Liver (tissue), 9 donors: ENCODE results near the gene KRT86. TPM values are rescaled to one million over a fixed set of nuclear protein-coding genes. Genes with fewer than 3 reads are reported as not detected.

ENCODE experiments used
- DNase-seq: peaks from one replicate; pipeline ENCODE4 v3.0.0-alpha.2; 2017; ENCODE audit warnings: low spot score
- H3K27ac ChIP-seq, 2 donors: one replicate each; pipeline ENCODE4 v1.7.0; 2013; ENCODE audit warnings: inconsistent platforms in 2 of 2, low read length in 2 of 2, control low read depth in 1 of 2, low read depth in 1 of 2, mild to moderate bottlenecking in 1 of 2
- H3K27me3 ChIP-seq, 4 donors: one replicate each; pipeline versions ENCODE4 v1.6.1 to v1.7.0; 2013; ENCODE audit warnings: low read length in 3 of 4, inconsistent platforms in 1 of 4, mild to moderate bottlenecking in 1 of 4, moderate library complexity in 1 of 4; ENCODE audit not compliant: control insufficient read depth in 4 of 4, insufficient read depth in 4 of 4
- H3K36me3 ChIP-seq, 4 donors: one replicate each; pipeline versions ENCODE4 v1.6.1 to v1.7.0; 2013; ENCODE audit warnings: low read length in 3 of 4, mild to moderate bottlenecking in 3 of 4, low read depth in 1 of 4, moderate library complexity in 1 of 4; ENCODE audit not compliant: control insufficient read depth in 4 of 4, insufficient read depth in 3 of 4
- H3K4me1 ChIP-seq, 4 donors: one replicate each; pipeline versions ENCODE4 v1.6.1 to v1.7.0; 2013; ENCODE audit warnings: low read length in 3 of 4, mild to moderate bottlenecking in 3 of 4, moderate library complexity in 1 of 4; ENCODE audit not compliant: control insufficient read depth in 4 of 4, insufficient read depth in 4 of 4
- H3K4me3 ChIP-seq, 3 donors: one replicate each; pipeline versions ENCODE4 v1.6.1 to v1.7.0; 2013; ENCODE audit warnings: low read length in 3 of 3, control low read depth in 1 of 3, low read depth in 1 of 3, mild to moderate bottlenecking in 1 of 3
- H3K9ac ChIP-seq, 2 donors: one replicate each; pipeline ENCODE4 v1.7.0; 2013; ENCODE audit warnings: low read length in 2 of 2, mild to moderate bottlenecking in 2 of 2, moderate library complexity in 2 of 2, control low read depth in 1 of 2, low read depth in 1 of 2
- H3K9me3 ChIP-seq, 4 donors: one replicate each; pipeline versions ENCODE4 v1.6.1 to v1.7.0; 2013; ENCODE audit warnings: low read length in 3 of 4; ENCODE audit not compliant: control insufficient read depth in 4 of 4
- ATF3 ChIP-seq: IDR thresholded peaks from 2 replicates; pipeline ENCODE4 v1.6.1; 2016; ENCODE audit warnings: antibody characterized with exemption
- CTCF ChIP-seq: fragments of 150-350 bp; IDR thresholded peaks from 2 replicates; pipeline ENCODE4 v1.5.1; 2017; ENCODE audit warnings: improper control_type of control experiment, low read depth, low read length; ENCODE audit not compliant: missing input control
- EGR1 ChIP-seq, 2 donors: IDR thresholded peaks; 2 replicates each; pipeline ENCODE4 v1.6.1; 2016 to 2018; ENCODE audit warnings: antibody characterized with exemption in 2 of 2, low read depth in 2 of 2
- FOXA1 ChIP-seq: IDR thresholded peaks from 2 replicates; pipeline ENCODE4 v1.6.1; 2016; ENCODE audit warnings: antibody characterized with exemption
- FOXA2 ChIP-seq: IDR thresholded peaks from 2 replicates; pipeline ENCODE4 v1.6.1; 2016; ENCODE audit warnings: antibody characterized with exemption
- GABPA ChIP-seq, 2 donors: IDR thresholded peaks in 1 of 2; conservative IDR thresholded peaks in 1 of 2; 2 replicates each; pipeline ENCODE4 v1.6.1; 2016; ENCODE audit warnings: antibody characterized with exemption in 2 of 2, mild to moderate bottlenecking in 1 of 2, moderate library complexity in 1 of 2
- HNF4A ChIP-seq, 2 donors: conservative IDR thresholded peaks; 2 replicates each; pipeline ENCODE4 v1.6.1; 2016; ENCODE audit warnings: antibody characterized with exemption in 2 of 2, mild to moderate bottlenecking in 2 of 2
- HNF4G ChIP-seq: IDR thresholded peaks from 2 replicates; pipeline ENCODE4 v1.6.1; 2016; ENCODE audit warnings: antibody characterized with exemption
- JUND ChIP-seq, 2 donors: IDR thresholded peaks; 2 replicates each; pipeline ENCODE4 v1.6.1; 2016; ENCODE audit warnings: antibody characterized with exemption in 2 of 2
- MAX ChIP-seq: IDR thresholded peaks from 2 replicates; pipeline ENCODE4 v1.6.1; 2016; ENCODE audit warnings: antibody characterized with exemption
- NR2F2 ChIP-seq: IDR thresholded peaks from 2 replicates; pipeline ENCODE4 v1.6.1; 2016; ENCODE audit warnings: antibody characterized with exemption
- RAD21 ChIP-seq, 2 donors: IDR thresholded peaks; 2 replicates each; pipeline ENCODE4 v1.6.1; 2016; ENCODE audit warnings: antibody characterized with exemption in 2 of 2, mild to moderate bottlenecking in 2 of 2
- RXRA ChIP-seq, 2 donors: IDR thresholded peaks; 2 replicates each; pipeline ENCODE4 v1.6.1; 2017 to 2018; ENCODE audit warnings: antibody characterized with exemption in 2 of 2, mild to moderate bottlenecking in 1 of 2
- SP1 ChIP-seq: IDR thresholded peaks from 2 replicates; pipeline ENCODE4 v1.6.1; 2018; ENCODE audit warnings: antibody characterized with exemption, mild to moderate bottlenecking
- TAF1 ChIP-seq: conservative IDR thresholded peaks from 2 replicates; pipeline ENCODE4 v1.6.1; 2016; ENCODE audit warnings: antibody characterized with exemption, mild to moderate bottlenecking
- YY1 ChIP-seq: IDR thresholded peaks from 2 replicates; pipeline ENCODE4 v1.6.1; 2016; ENCODE audit warnings: antibody characterized with exemption, mild to moderate bottlenecking
- ZBTB33 ChIP-seq: IDR thresholded peaks from 2 replicates; pipeline ENCODE4 v1.6.1; 2016; ENCODE audit warnings: antibody characterized with exemption
- WGBS: extraction: QIAGEN DNeasy Blood & Tissue Kit; methylation state at CpG from one replicate; pipeline ENCODE4 v1.1.7; 2013; 5-methylcytosine and 5-hydroxymethylcytosine counted together
- polyA plus RNA-seq, 2 donors: library from polyadenylated mRNA; stranded (reverse) in 1 of 2; unstranded in 1 of 2; fragments of 200-250 nt in 1 of 2; fragments of >200 nt in 1 of 2; fragmentation: Nextera tagmentation in 1 of 2; extraction: Ambion mirVana in 1 of 2; gene quantifications; one replicate each; pipeline versions ENCODE4 v1.2.1 to v1.2.3, GENCODE V29; 2013 to 2015
- total RNA-seq, 2 donors: library from RNA; depleted of rRNA; stranded (reverse); fragments of >200 nt; gene quantifications; one replicate each; pipeline ENCODE4 v1.2.3, GENCODE V29; 2014
- donor health status: healthy.
- donor health status: healthy.
- donor health status: healthy.
- donor health status: healthy.
- donor health status: healthy.

The KRT86 gene
- total and polyA plus RNA-seq, 4 donors: 0.08 TPM; not detected in 3

GRCh38 chr12:52234223-52234810 lies 40.1 kb upstream of the KRT86 start:
- no peak for DNase-seq
- H3K27me3 ChIP-seq: peaks cover 0 to 11% (median 5%) of the 10 kb centered on the region in 4 donors
- no peaks in the 10 kb centered on the region for H3K9me3 ChIP-seq
- 89% methylated on average over 10 of the region's 10 CpGs for WGBS
- no peak for TF ChIP-seq MAX
- no peak for TF ChIP-seq FOXA2
- TF ChIP-seq YY1: no peak
- TF ChIP-seq HNF4G: no peak
- no peak for TF ChIP-seq HNF4A (conservative IDR thresholded peaks at IDR 0.05)
- TF ChIP-seq ATF3: no peak
- TF ChIP-seq EGR1 (IDR thresholded peaks at IDR 0.05; ENCODE audit: low read depth in 2 of 2): no peak
- TF ChIP-seq NR2F2: no peak
- no peak for TF ChIP-seq SP1
- no peak for TF ChIP-seq RAD21 (IDR thresholded peaks at IDR 0.05)
- TF ChIP-seq GABPA (IDR thresholded peaks at IDR 0.05 in 1 of 2, conservative IDR thresholded peaks at IDR 0.05 in 1 of 2): no peak
- no peak for TF ChIP-seq JUND (IDR thresholded peaks at IDR 0.05)
- TF ChIP-seq FOXA1: no peak
- TF ChIP-seq RXRA (IDR thresholded peaks at IDR 0.05): no peak
- no peak for TF ChIP-seq TAF1
- TF ChIP-seq ZBTB33: no peak
- TF ChIP-seq CTCF: no peak
- no peak overlapping the region for H3K9ac ChIP-seq
- H3K4me1 ChIP-seq: peaks cover 0 to 4% (median 0%) of the 10 kb centered on the region in 4 donors
- H3K27ac ChIP-seq: no peak overlapping the region
- H3K4me3 ChIP-seq: no peak overlapping the region
- no peaks in the 10 kb centered on the region for H3K36me3 ChIP-seq

GRCh38 chr12:52235001-52235764 lies 39.3 kb upstream of the KRT86 start:
- no peak for DNase-seq
- 89% methylated on average over 15 of the region's 15 CpGs for WGBS
- no peaks in the 10 kb centered on the region for H3K36me3 ChIP-seq
- peaks cover 0 to 7% (median 3%) of the 10 kb centered on the region in 4 donors for H3K27me3 ChIP-seq
- H3K4me3 ChIP-seq: no peak overlapping the region
- H3K4me1 ChIP-seq: peaks cover 0 to 4% (median 0%) of the 10 kb centered on the region in 4 donors
- no peak overlapping the region for H3K9ac ChIP-seq
- no peaks in the 10 kb centered on the region for H3K9me3 ChIP-seq
- H3K27ac ChIP-seq: no peak overlapping the region
- no peak for TF ChIP-seq TAF1
- no peak for TF ChIP-seq EGR1 (IDR thresholded peaks at IDR 0.05; ENCODE audit: low read depth in 2 of 2)
- no peak for TF ChIP-seq NR2F2
- no peak for TF ChIP-seq ATF3
- no peak for TF ChIP-seq JUND (IDR thresholded peaks at IDR 0.05)
- no peak for TF ChIP-seq RXRA (IDR thresholded peaks at IDR 0.05)
- TF ChIP-seq HNF4A (conservative IDR thresholded peaks at IDR 0.05): no peak
- no peak for TF ChIP-seq FOXA1
- TF ChIP-seq ZBTB33: no peak
- TF ChIP-seq FOXA2: no peak
- no peak for TF ChIP-seq YY1
- TF ChIP-seq CTCF: no peak
